Measurements from ENCODE around the gene TLX3.

TLX3 gene

GRCh38 chr5:171269717-171270116 is 39.3 kb upstream of the TLX3 start:
- DNase-seq (ENCODE audit: low read depth, low spot score), result no peak
- in situ Hi-C loops (cut with HindIII; ENCODE audit: low sequenced_read_pairs), result no loop called here
- H3K4me3 ChIP-seq (ENCODE audit: low read depth, low read length), result no peak overlapping the region
- TF ChIP-seq CTCF (IDR thresholded peaks at IDR 0.05; ENCODE audit: low read depth, low read length), result no peak

DNA sequence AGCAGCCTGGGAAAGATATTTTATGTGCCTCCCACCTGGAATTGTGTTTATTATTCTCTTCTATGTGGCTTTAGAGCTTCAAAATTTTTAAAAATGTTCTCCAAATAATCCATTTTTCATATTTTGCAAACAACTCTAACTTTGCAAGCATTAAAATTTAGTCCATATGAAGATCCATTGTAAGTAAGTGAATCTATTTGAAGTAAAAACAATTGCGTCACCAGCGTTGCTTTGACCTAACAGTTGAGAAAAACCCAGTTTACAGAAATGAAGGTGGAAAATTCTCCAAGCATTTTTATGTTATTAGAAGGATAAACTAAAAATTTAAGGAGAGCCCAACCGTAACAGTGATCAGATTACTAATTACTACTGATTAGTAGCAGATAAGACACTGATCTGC is 38.9 kb upstream of the TLX3 start:
- no peak for DNase-seq (ENCODE audit: low read depth, low spot score)
- in situ Hi-C loops (cut with HindIII; ENCODE audit: low sequenced_read_pairs), result no loop called here
- H3K4me3 ChIP-seq (ENCODE audit: low read depth, low read length), result no peak overlapping the region
- no peak for TF ChIP-seq CTCF (IDR thresholded peaks at IDR 0.05; ENCODE audit: low read depth, low read length)

DNA sequence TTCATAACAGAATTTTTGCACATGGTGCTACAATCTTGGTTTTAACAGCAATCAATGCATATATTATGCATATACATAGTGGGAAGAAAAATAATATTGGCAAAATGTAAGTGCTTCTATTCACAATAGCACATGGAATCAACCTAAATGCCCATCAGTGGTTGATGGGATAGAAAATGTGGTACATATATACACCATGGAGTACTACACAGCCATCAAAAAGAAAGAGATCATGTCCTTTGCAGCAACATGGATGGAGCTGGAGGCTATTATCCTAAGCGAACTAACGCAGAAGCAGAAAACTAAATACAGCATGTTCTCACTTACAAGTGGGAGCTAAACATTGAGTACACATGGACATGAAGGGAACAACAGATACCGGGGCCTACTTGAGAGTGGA is 37.2 kb upstream of the TLX3 start:
- in situ Hi-C loops (cut with HindIII; ENCODE audit: low sequenced_read_pairs), result no loop called here
- TF ChIP-seq CTCF (IDR thresholded peaks at IDR 0.05; ENCODE audit: low read depth, low read length), result no peak
- no peak overlapping the region for H3K4me3 ChIP-seq (ENCODE audit: low read depth, low read length)
- no peak for DNase-seq (ENCODE audit: low read depth, low spot score)

DNA sequence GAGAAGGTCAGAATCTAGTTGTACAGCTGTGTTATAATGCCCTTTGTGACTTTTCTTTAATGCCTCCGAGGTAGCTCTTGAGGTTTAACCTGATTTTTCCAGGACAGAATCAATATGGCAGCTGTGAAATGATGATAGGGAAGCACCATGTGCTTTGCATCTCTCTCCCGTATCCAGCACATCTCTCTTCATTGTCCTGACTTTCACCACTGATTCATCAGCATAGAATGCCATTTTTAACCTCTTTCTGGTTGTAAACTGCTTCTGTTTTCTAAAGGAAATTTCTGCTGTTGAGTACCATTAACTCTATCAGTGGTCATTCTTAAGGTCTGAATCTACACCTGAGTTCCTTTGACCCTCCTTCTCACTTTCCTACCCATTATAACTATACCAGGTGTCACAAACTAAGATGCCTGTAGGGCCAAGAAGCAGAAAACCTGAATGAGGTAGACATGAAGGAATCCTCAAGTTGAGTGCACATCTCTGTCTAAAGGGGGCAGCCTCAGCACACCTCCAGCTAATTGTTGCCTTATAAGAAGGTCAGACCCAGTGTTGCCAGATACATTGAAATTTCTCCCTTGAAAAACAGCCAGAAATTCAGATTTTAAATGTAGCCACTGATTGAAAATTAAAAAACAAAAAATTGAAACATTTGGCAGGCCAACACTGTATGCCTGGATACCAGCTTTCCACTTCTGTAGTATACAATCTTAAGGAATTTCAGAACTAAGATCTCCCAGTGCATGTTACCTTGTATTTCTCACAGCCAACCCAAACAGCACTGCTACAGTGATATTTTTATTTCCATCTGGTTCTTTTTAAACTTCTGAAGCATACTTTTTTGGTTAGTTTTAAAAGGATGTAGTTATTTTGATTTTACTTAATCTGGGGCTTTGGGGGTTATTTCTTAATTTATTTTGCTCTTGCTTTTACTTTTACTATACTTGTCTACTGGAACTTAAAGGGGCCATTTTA is 35.8 kb upstream of the TLX3 start:
- DNase-seq (ENCODE audit: low read depth, low spot score), result peak; percentile 16
- peak; percentile 36 for TF ChIP-seq CTCF (IDR thresholded peaks at IDR 0.05; ENCODE audit: low read depth, low read length)
- in situ Hi-C loops (cut with HindIII; ENCODE audit: low sequenced_read_pairs), result no loop called here
- H3K4me3 ChIP-seq (ENCODE audit: low read depth, low read length), result no peak overlapping the region

DNA sequence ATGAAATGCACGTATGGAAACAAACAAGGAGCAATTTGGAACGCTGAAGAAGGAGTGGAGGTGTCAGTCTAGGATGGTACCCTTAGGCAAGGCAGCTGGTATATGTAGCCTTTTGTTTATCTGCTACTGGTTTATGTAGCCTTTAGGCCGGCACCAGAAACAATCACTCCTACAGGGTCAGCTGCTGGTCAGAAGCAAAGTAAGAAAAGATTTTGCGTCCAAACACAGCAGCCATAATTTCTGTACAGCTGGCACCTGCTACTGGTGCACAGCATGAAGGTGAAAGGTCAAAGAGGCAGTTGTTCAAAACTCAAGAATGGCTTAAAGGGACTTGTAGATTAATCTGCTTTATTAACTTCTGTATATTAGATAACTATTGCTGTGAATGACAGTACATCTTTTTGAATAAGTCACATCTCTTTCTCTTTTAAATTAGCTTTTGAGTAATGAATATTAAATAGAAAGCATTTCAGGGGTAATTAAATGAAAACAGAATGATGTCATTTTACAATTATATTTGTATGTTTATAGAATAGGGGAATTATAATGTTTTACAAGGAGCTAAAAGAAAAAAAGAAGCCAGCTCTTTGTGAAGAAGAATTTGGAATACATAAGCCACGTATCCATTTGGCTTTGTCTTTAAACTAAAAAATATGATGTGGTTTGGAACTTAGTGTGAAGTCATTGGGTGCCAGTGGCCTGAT is 33.1 kb upstream of the TLX3 start:
- in situ Hi-C loops (cut with HindIII; ENCODE audit: low sequenced_read_pairs), result no loop called here
- DNase-seq (ENCODE audit: low read depth, low spot score), result no peak
- no peak for TF ChIP-seq CTCF (IDR thresholded peaks at IDR 0.05; ENCODE audit: low read depth, low read length)

DNA sequence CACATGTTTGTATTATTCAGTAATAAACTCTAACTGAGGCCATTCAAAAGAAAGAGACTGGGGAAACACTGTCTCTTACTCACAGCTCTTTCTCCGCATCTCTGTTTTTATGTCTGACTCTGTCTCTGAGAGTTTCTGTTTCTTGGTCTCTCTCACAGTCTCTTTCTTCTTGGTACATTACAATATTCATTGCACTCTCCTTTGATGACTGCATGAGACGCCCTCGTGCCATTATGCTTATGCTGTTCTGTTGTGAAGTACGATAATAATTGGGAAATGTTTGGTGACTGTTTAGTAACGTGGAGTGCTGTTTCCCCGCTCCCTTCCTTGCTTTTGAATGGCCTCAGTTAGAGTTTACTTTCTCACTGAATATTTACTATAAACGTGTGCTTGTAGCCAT is 25.3 kb upstream of the TLX3 start:
- in situ Hi-C loops (cut with HindIII; ENCODE audit: low sequenced_read_pairs), result no loop called here
- no peak for DNase-seq (ENCODE audit: low read depth, low spot score)
- no peak for TF ChIP-seq CTCF (IDR thresholded peaks at IDR 0.05; ENCODE audit: low read depth, low read length)
- no peak overlapping the region for H3K4me3 ChIP-seq (ENCODE audit: low read depth, low read length)

More for the DNA sequence above, 33.1 kb upstream of the TLX3 start:
- H3K4me3 ChIP-seq (ENCODE audit: low read depth, low read length), result no peak overlapping the region
